ENCODE results near the gene PGBD2. TPM values are rescaled to one million over a fixed set of nuclear protein-coding genes. Genes with fewer than 3 reads are reported as not detected.

Gene PGBD2
- total and polyA plus RNA-seq, 2 of the 13 experiments (the other 11 are each of a cell fraction or from before 2014, with no cell fraction given) = 6.0 to 7.4 TPM

- TF ChIP-seq ZNF18 (CRISPR knock-in tag; IDR thresholded peaks at IDR 0.05; ENCODE audit: insufficient replicate concordance) (no peak), DMTF1 (CRISPR knock-in tag; IDR thresholded peaks at IDR 0.05) (0 out of 2 replicates have a peak, but pooled peaks have one; percentile 24), ESRRA (CRISPR knock-in tag; IDR thresholded peaks at IDR 0.05; ENCODE audit: low read depth) (peak; percentile 19; the same call in 1 of the 2 replicates), ZNF776 (CRISPR knock-in tag; IDR thresholded peaks at IDR 0.05) (peak; percentile 40; the same call in 1 of the 2 replicates), THAP9 (CRISPR knock-in tag; IDR thresholded peaks at IDR 0.05; ENCODE audit: borderline replicate concordance) (peak; percentile 41; the same call in 1 of the 2 replicates), POGK (CRISPR knock-in tag; conservative IDR thresholded peaks at IDR 0.05) (no peak), ZNF512 (CRISPR knock-in tag; IDR thresholded peaks at IDR 0.05) (0 out of 2 replicates have a peak, but pooled peaks have one; percentile 42), ARID5B (CRISPR knock-in tag; IDR thresholded peaks at IDR 0.05) (peak; percentile 23; the same call in 1 of the 2 replicates), ERF (CRISPR knock-in tag; IDR thresholded peaks at IDR 0.05) (peak; percentile 7; the same call in 1 of the 2 replicates), TMF1 (CRISPR knock-in tag; IDR thresholded peaks at IDR 0.05; ENCODE audit: low read depth) (peak; percentile 62; the same call in 1 of the 2 replicates), ZNF263 (CRISPR knock-in tag; IDR thresholded peaks at IDR 0.05) (no peak)
Measured at GRCh38 chr1:248858096-248858890, 47.7 kb upstream of the PGBD2 start (continued).

Data from HepG2 (cell line).